Measurements from ENCODE around the gene TAF3. TPM values are rescaled to one million over a fixed set of nuclear protein-coding genes. Genes with fewer than 3 reads are reported as not detected.
"Not testable (repeated sequence)": the region's sequence is repeated elsewhere in the genome, so short reads cannot be mapped to it uniquely, and the experiment has no call there.

The TAF3 gene, protein sequence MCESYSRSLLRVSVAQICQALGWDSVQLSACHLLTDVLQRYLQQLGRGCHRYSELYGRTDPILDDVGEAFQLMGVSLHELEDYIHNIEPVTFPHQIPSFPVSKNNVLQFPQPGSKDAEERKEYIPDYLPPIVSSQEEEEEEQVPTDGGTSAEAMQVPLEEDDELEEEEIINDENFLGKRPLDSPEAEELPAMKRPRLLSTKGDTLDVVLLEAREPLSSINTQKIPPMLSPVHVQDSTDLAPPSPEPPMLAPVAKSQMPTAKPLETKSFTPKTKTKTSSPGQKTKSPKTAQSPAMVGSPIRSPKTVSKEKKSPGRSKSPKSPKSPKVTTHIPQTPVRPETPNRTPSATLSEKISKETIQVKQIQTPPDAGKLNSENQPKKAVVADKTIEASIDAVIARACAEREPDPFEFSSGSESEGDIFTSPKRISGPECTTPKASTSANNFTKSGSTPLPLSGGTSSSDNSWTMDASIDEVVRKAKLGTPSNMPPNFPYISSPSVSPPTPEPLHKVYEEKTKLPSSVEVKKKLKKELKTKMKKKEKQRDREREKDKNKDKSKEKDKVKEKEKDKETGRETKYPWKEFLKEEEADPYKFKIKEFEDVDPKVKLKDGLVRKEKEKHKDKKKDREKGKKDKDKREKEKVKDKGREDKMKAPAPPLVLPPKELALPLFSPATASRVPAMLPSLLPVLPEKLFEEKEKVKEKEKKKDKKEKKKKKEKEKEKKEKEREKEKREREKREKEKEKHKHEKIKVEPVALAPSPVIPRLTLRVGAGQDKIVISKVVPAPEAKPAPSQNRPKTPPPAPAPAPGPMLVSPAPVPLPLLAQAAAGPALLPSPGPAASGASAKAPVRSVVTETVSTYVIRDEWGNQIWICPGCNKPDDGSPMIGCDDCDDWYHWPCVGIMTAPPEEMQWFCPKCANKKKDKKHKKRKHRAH
- total RNA-seq (20.8 TPM), polyA plus RNA-seq (1 to 10 TPM; 6.8 to 9.6 (median 8.4) TPM)

DNA sequence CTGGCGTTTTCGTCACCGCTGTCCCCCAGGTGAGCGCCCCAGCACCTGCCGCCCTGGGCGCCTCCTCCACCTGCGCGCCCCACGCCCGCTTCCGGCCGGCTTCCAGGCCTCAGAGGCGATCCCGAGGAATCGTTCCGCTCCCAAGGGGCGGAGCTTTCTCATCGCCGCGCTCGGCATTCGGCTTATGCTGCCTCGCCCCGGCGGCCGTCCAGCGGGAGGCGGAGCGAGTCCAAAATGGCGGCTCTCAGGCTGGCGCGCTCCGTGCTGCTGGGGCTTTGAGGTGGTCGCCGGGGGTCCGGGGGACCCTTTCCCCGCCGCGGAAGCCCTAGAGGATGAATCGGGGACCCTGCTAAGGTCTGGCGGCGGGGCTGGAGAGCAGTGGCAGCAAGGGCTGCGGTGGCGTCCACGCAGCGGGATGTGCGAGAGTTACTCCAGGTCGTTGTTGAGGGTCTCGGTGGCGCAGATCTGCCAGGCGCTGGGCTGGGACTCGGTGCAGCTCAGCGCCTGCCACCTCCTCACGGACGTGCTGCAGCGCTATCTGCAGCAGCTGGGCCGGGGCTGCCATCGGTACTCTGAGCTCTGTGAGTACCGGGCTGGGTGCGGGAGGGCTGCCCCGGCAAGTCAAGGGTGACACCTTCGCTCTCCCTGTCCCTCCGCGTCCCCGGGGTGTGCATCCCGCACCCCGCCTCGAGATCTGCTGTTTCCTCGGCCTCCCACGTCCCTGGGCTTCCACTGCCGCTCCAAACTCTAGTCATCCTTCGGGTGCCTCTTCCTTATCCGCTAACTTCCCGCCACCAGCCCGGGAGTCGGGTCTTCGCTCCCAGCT, at the start of gene TAF3:
TSS of gene TAF3 (plus strand) at position 211 of the 826 bp plus-strand sequence. CDS start at position 416, 205 bp downstream.
- H3K9me3 ChIP-seq (ENCODE audit: control insufficient read depth in 2 of 2, low read length in 2 of 2) = no peaks in the 10 kb centered on the region
- DNase-seq (peak; percentile 85 to 95 (median 92)), ATAC-seq (ENCODE audit: low read depth in 2 of 2) (peak; percentile 94 to 95)
- peak within 1 kb of the TSS; percentile 97 to 100 (median 98) for H3K4me3 Mint-ChIP-seq
- H3K36me3 Mint-ChIP-seq = peaks cover 4% of the 10 kb centered on the region
- H3K9me3 Mint-ChIP-seq = no peaks in the 10 kb centered on the region
- peaks cover 18 to 47% (median 37%) of the 10 kb centered on the region in 4 donors for H3K4me1 Mint-ChIP-seq
- peaks cover 18% of the 10 kb centered on the region for H3K4me1 ChIP-seq (ENCODE audit: control insufficient read depth, insufficient read depth, low read length, poor library complexity, severe bottlenecking)
- peak within 1 kb of the TSS; percentile 96 to 99 (median 99) for H3K27ac Mint-ChIP-seq
- H3K27ac ChIP-seq (ENCODE audit: insufficient read depth, low read length, poor library complexity, severe bottlenecking) = peak within 1 kb of the TSS; percentile 72
- peaks cover 3% of the 10 kb centered on the region for H3K27me3 ChIP-seq (ENCODE audit: control insufficient read depth, insufficient read depth, low read length)
- H3K4me3 ChIP-seq (ENCODE audit: low read depth, low read length) = peak within 1 kb of the TSS; percentile 95
- H3K36me3 ChIP-seq (ENCODE audit: control insufficient read depth, insufficient read depth, low read length) = peaks cover 18% of the 10 kb centered on the region
- peaks cover 15% of the 10 kb centered on the region for H3K27me3 Mint-ChIP-seq

- Histone ChIP-seq H3K9me3 (ENCODE audit: control insufficient read depth in 2 of 2, low read length in 2 of 2) (no peaks in the 10 kb centered on the region), H3K4me1 (ENCODE audit: control insufficient read depth, insufficient read depth, low read length, poor library complexity, severe bottlenecking) (no peaks in the 10 kb centered on the region), H3K27ac (ENCODE audit: insufficient read depth, low read length, poor library complexity, severe bottlenecking) (no peak overlapping the region), H3K36me3 (ENCODE audit: control insufficient read depth, insufficient read depth, low read length) (peaks cover 67% of the 10 kb centered on the region), H3K4me3 (ENCODE audit: low read depth, low read length) (no peak overlapping the region), H3K27me3 (ENCODE audit: control insufficient read depth, insufficient read depth, low read length) (no peaks in the 10 kb centered on the region)
- Mint-ChIP-seq H3K9me3 (no peaks in the 10 kb centered on the region), H3K4me1 (peaks cover 0 to 4% (median 0%) of the 10 kb centered on the region in 4 donors), H3K27me3 (no peaks in the 10 kb centered on the region), H3K36me3 (peaks cover 54% of the 10 kb centered on the region), H3K27ac (no peak overlapping the region), H3K4me3 (no peak overlapping the region)
- ATAC-seq (ENCODE audit: low read depth in 2 of 2) = no peak
- DNase-seq = no peak
These were observed 44.2 kb upstream of the TAF3 start for GRCh38 chr10:7773845-7774801.

- Histone ChIP-seq H3K4me1 (ENCODE audit: control insufficient read depth, insufficient read depth, low read length, poor library complexity, severe bottlenecking) (no peaks in the 10 kb centered on the region), H3K9me3 (ENCODE audit: control insufficient read depth in 2 of 2, low read length in 2 of 2) (no peaks in the 10 kb centered on the region), H3K27me3 (ENCODE audit: control insufficient read depth, insufficient read depth, low read length) (no peaks in the 10 kb centered on the region), H3K4me3 (ENCODE audit: low read depth, low read length) (no peak overlapping the region), H3K27ac (ENCODE audit: insufficient read depth, low read length, poor library complexity, severe bottlenecking) (no peak overlapping the region), H3K36me3 (ENCODE audit: control insufficient read depth, insufficient read depth, low read length) (peaks cover 78% of the 10 kb centered on the region)
- H3K4me3 Mint-ChIP-seq = no peak overlapping the region
- no peaks in the 10 kb centered on the region for H3K9me3 Mint-ChIP-seq
- H3K36me3 Mint-ChIP-seq = peaks cover 55% of the 10 kb centered on the region
- H3K4me1 Mint-ChIP-seq = peaks cover 0 to 10% (median 5%) of the 10 kb centered on the region in 4 donors
- H3K27me3 Mint-ChIP-seq = no peaks in the 10 kb centered on the region
- ATAC-seq (ENCODE audit: low read depth in 2 of 2) (no peak), DNase-seq (no peak)
- H3K27ac Mint-ChIP-seq = no peak overlapping the region
These were observed 41.5 kb upstream of the TAF3 start for GRCh38 chr10:7776777-7777176.

- H3K4me3 Mint-ChIP-seq; H3K27ac ChIP-seq (ENCODE audit: insufficient read depth, low read length, poor library complexity, severe bottlenecking); H3K27ac Mint-ChIP-seq; ATAC-seq (ENCODE audit: low read depth in 2 of 2); H3K27me3 Mint-ChIP-seq; H3K9me3 ChIP-seq (ENCODE audit: control insufficient read depth in 2 of 2, low read length in 2 of 2); H3K4me3 ChIP-seq (ENCODE audit: low read depth, low read length); DNase-seq; H3K27me3 ChIP-seq (ENCODE audit: control insufficient read depth, insufficient read depth, low read length); H3K9me3 Mint-ChIP-seq: not testable (repeated sequence)
- Mint-ChIP-seq H3K4me1 (peaks cover 23 to 31% (median 27%) of the 10 kb centered on the region in 4 donors), H3K36me3 (peaks cover 25% of the 10 kb centered on the region)
- H3K36me3 ChIP-seq (ENCODE audit: control insufficient read depth, insufficient read depth, low read length) = peaks cover 41% of the 10 kb centered on the region
- H3K4me1 ChIP-seq (ENCODE audit: control insufficient read depth, insufficient read depth, low read length, poor library complexity, severe bottlenecking) = peaks cover 16% of the 10 kb centered on the region
These were observed 36.1 kb upstream of the TAF3 start for GRCh38 chr10:7782194-7782593.

DNA sequence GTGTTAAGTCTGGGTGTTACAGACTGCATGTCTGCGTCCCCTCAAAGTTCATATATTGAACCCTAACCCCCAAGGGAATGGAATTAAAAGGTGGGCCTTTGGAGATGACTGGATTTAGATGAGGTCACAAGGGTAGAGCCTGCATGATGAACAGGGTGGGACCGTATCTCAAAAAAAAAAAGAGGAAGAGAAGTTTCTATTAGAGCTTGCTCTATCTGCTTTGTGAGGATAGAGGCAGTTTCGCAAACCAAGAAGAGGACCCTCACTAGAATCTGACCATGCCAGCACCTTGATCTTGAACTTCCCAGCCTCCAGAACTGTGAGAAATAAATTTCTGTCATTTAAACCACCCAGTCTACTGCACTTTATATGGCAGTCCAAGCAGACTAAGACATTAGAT, 31.9 kb upstream of the TAF3 start:
- Histone ChIP-seq H3K4me1 (ENCODE audit: control insufficient read depth, insufficient read depth, low read length, poor library complexity, severe bottlenecking) (peaks cover 39% of the 10 kb centered on the region), H3K36me3 (ENCODE audit: control insufficient read depth, insufficient read depth, low read length) (peaks cover 2% of the 10 kb centered on the region), H3K9me3 (ENCODE audit: control insufficient read depth in 2 of 2, low read length in 2 of 2) (no peaks in the 10 kb centered on the region), H3K4me3 (ENCODE audit: low read depth, low read length) (peak overlapping the region; percentile 93), H3K27ac (ENCODE audit: insufficient read depth, low read length, poor library complexity, severe bottlenecking) (no peak overlapping the region), H3K27me3 (ENCODE audit: control insufficient read depth, insufficient read depth, low read length) (no peaks in the 10 kb centered on the region)
- H3K27ac Mint-ChIP-seq = no peak overlapping the region
- peaks cover 28 to 55% (median 31%) of the 10 kb centered on the region in 4 donors for H3K4me1 Mint-ChIP-seq
- ATAC-seq (ENCODE audit: low read depth in 2 of 2) (no peak), DNase-seq (no peak)
- no peak overlapping the region for H3K4me3 Mint-ChIP-seq
- H3K36me3 Mint-ChIP-seq = peaks cover 7% of the 10 kb centered on the region
- H3K27me3 Mint-ChIP-seq = no peaks in the 10 kb centered on the region
- no peaks in the 10 kb centered on the region for H3K9me3 Mint-ChIP-seq

GRCh38 chr10:7787150-7787856, 31.0 kb upstream of the TAF3 start:
- no peak overlapping the region for H3K27ac Mint-ChIP-seq
- H3K4me1 ChIP-seq (ENCODE audit: control insufficient read depth, insufficient read depth, low read length, poor library complexity, severe bottlenecking) = peaks cover 44% of the 10 kb centered on the region
- DNase-seq (peak in 2 of 3 donors; percentile 1 to 24), ATAC-seq (ENCODE audit: low read depth in 2 of 2) (no peak)
- peaks cover 6% of the 10 kb centered on the region for H3K36me3 ChIP-seq (ENCODE audit: control insufficient read depth, insufficient read depth, low read length)
- peaks cover 35 to 64% (median 39%) of the 10 kb centered on the region in 4 donors for H3K4me1 Mint-ChIP-seq
- no peak overlapping the region for H3K4me3 Mint-ChIP-seq
- peak overlapping the region; percentile 93 for H3K4me3 ChIP-seq (ENCODE audit: low read depth, low read length)
- H3K36me3 Mint-ChIP-seq = peaks cover 14% of the 10 kb centered on the region
- H3K27ac ChIP-seq (ENCODE audit: insufficient read depth, low read length, poor library complexity, severe bottlenecking) = peak overlapping the region; percentile 72
- H3K9me3 ChIP-seq (ENCODE audit: control insufficient read depth in 2 of 2, low read length in 2 of 2) = no peaks in the 10 kb centered on the region
- H3K27me3 Mint-ChIP-seq = no peaks in the 10 kb centered on the region
- no peaks in the 10 kb centered on the region for H3K27me3 ChIP-seq (ENCODE audit: control insufficient read depth, insufficient read depth, low read length)
- H3K9me3 Mint-ChIP-seq = no peaks in the 10 kb centered on the region
